ENCODE measurements around the gene TEF. TPM values are rescaled to one million over a fixed set of nuclear protein-coding genes. Genes with fewer than 3 reads are reported as not detected.

TEF gene
- total and polyA plus RNA-seq, 2 experiments from 2014 or later, result 2.3 to 7.2 TPM

DNA sequence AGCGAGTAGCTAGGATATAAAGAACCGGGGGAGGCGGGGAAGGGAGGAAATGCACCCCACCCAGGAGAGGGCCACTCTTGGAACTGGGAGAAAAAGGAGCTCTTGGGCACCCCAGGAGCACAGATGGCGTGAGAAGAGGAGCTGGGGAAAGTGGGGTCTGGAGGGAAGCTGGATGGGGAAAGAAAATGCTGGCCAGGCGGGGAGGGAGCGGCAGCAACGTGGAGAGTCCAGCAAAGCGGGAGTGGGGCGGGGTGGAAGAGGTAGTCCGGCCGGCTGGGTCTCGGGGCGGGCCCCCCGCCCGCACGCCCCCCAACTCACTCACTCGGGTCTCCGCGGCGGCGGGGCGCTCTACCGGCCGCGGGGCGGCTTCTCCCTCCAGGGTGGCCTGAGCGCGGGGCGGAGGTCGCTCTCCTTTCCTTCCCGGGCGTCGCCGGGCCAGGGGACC lies 64.3 kb downstream of the TEF start:
- Mint-ChIP-seq H3K27me3 (ENCODE audit: insufficient read depth, low read depth, poor library complexity) (peaks cover 35% of the 10 kb centered on the region), H3K27ac (peak overlapping the region; percentile 99), H3K9me3 (peaks cover 3% of the 10 kb centered on the region; the same call in 1 of the 3 replicates), H3K4me1 (peaks cover 21% of the 10 kb centered on the region), H3K4me3 (peak overlapping the region; percentile 99), H3K36me3 (ENCODE audit: low read depth) (peaks cover 40% of the 10 kb centered on the region)
- H3F3A ChIP-seq (replicated peaks; ENCODE audit: low read depth), result peaks cover 16% of the 10 kb centered on the region
- no peaks in the 10 kb centered on the region for H3K9me2 ChIP-seq (ENCODE audit: insufficient read depth)
- peaks cover 50% of the 10 kb centered on the region for H3K79me2 ChIP-seq (replicated peaks; ENCODE audit: insufficient read depth)
- peak overlapping the region; percentile 100 for H3K4me2 ChIP-seq
- no peak overlapping the region for H2AFZ ChIP-seq
- no peaks in the 10 kb centered on the region for H3K27me3 ChIP-seq (ENCODE audit: insufficient read depth)
- ATAC-seq, result no peak
- H3K4me3 ChIP-seq, result peak overlapping the region; percentile 99
- H3K36me3 ChIP-seq (ENCODE audit: insufficient read depth), result peaks cover 13% of the 10 kb centered on the region; the same call in 1 of the 2 replicates
- TF ChIP-seq ZNF331 (CRISPR knock-in tag; IDR thresholded peaks at IDR 0.05; ENCODE audit: low read depth) (no peak), ETS1 (IDR thresholded peaks at IDR 0.05) (no peak), NANOG (IDR thresholded peaks at IDR 0.05; ENCODE audit: borderline replicate concordance) (no peak), STAT1 (IDR thresholded peaks at IDR 0.05; ENCODE audit: unreplicated experiment) (no peak), POLR2AphosphoS5 (IDR thresholded peaks at IDR 0.05; ENCODE audit: low read depth) (no peak)
- TF ChIP-seq, protein P1, sequence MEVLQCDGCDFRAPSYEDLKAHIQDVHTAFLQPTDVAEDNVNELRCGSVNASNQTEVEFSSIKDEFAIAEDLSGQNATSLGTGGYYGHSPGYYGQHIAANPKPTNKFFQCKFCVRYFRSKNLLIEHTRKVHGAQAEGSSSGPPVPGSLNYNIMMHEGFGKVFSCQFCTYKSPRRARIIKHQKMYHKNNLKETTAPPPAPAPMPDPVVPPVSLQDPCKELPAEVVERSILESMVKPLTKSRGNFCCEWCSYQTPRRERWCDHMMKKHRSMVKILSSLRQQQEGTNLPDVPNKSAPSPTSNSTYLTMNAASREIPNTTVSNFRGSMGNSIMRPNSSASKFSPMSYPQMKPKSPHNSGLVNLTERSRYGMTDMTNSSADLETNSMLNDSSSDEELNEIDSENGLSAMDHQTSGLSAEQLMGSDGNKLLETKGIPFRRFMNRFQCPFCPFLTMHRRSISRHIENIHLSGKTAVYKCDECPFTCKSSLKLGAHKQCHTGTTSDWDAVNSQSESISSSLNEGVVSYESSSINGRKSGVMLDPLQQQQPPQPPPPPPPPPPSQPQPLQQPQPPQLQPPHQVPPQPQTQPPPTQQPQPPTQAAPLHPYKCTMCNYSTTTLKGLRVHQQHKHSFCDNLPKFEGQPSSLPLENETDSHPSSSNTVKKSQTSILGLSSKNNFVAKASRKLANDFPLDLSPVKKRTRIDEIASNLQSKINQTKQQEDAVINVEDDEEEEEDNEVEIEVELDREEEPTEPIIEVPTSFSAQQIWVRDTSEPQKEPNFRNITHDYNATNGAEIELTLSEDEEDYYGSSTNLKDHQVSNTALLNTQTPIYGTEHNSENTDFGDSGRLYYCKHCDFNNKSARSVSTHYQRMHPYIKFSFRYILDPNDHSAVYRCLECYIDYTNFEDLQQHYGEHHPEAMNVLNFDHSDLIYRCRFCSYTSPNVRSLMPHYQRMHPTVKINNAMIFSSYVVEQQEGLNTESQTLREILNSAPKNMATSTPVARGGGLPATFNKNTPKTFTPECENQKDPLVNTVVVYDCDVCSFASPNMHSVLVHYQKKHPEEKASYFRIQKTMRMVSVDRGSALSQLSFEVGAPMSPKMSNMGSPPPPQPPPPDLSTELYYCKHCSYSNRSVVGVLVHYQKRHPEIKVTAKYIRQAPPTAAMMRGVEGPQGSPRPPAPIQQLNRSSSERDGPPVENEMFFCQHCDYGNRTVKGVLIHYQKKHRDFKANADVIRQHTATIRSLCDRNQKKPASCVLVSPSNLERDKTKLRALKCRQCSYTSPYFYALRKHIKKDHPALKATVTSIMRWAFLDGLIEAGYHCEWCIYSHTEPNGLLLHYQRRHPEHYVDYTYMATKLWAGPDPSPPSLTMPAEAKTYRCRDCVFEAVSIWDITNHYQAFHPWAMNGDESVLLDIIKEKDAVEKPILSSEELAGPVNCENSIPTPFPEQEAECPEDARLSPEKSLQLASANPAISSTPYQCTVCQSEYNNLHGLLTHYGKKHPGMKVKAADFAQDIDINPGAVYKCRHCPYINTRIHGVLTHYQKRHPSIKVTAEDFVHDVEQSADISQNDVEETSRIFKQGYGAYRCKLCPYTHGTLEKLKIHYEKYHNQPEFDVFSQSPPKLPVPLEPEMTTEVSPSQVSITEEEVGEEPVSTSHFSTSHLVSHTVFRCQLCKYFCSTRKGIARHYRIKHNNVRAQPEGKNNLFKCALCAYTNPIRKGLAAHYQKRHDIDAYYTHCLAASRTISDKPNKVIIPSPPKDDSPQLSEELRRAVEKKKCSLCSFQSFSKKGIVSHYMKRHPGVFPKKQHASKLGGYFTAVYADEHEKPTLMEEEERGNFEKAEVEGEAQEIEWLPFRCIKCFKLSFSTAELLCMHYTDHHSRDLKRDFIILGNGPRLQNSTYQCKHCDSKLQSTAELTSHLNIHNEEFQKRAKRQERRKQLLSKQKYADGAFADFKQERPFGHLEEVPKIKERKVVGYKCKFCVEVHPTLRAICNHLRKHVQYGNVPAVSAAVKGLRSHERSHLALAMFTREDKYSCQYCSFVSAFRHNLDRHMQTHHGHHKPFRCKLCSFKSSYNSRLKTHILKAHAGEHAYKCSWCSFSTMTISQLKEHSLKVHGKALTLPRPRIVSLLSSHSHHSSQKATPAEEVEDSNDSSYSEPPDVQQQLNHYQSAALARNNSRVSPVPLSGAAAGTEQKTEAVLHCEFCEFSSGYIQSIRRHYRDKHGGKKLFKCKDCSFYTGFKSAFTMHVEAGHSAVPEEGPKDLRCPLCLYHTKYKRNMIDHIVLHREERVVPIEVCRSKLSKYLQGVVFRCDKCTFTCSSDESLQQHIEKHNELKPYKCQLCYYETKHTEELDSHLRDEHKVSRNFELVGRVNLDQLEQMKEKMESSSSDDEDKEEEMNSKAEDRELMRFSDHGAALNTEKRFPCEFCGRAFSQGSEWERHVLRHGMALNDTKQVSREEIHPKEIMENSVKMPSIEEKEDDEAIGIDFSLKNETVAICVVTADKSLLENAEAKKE (CRISPR knock-in tag; IDR thresholded peaks at IDR 0.05), result no peak
- H3K27ac ChIP-seq (ENCODE audit: low read depth), result peak overlapping the region; percentile 95
- peaks cover 23% of the 10 kb centered on the region for H4K20me1 ChIP-seq (replicated peaks; ENCODE audit: insufficient read depth)
- DNase-seq (ENCODE audit: low spot score), result peak; percentile 29
- H3K4me1 ChIP-seq (ENCODE audit: insufficient read depth), result peaks cover 5% of the 10 kb centered on the region
